NCI-H2107 treated with DMSO at 0.1 percent for 48 hours (cell line): Measurements from ENCODE around the gene FOXP1.

Experiments
- DNase-seq: peaks from one replicate; lab custom pipeline; 2025; ENCODE audit not compliant: unreplicated experiment; lab: John Stamatoyannopoulos, UW

The FOXP1 gene

GRCh38 chr3:70911719-70912118 is 671.8 kb downstream of the FOXP1 start:
- DNase-seq: no peak

DNA sequence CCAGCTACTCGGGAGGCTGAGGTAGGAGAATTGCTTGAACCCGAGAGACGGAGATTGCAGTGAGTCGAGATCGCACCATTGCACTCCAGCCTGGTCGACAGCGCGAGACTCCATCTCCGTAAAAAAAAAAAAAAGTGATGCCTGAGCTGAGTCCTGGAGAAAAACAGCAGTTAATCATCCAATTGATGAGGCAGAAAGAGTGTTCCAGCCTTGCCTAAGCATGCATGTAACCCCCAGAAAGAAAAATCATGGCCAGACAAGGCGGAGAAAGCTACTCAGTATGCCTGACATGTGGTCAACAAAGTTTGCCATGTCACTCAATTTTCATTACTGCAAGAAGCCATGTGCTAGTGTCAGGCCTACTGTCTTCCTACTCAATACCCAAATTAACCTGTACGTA is 678.0 kb downstream of the FOXP1 start:
- DNase-seq: no peak
